NCI-H2196 treated with DMSO at 0.1 percent for 48 hours (cell line): ENCODE results near the gene ZFAND3.
A peak's percentile ranks its signal among the peaks of the same experiment; 100 is the strongest.
"Not testable (repeated sequence)": the region's sequence is repeated elsewhere in the genome, so short reads cannot be mapped to it uniquely, and the experiment has no call there.

ENCODE experiments used
- DNase-seq: peaks from one replicate; lab custom pipeline; 2025; ENCODE audit not compliant: unreplicated experiment; lab: John Stamatoyannopoulos, UW

Gene ZFAND3

GRCh38 chr6:38039502-38039901 lies 220.0 kb downstream of the ZFAND3 start:
- DNase-seq, result no peak

GRCh38 chr6:38040254-38040653 lies 220.7 kb downstream of the ZFAND3 start:
- no peak for DNase-seq

- DNase-seq, result no peak
Observed at GRCh38 chr6:38043259-38043753, 223.8 kb downstream of the ZFAND3 start.

GRCh38 chr6:38045701-38046305 lies 226.3 kb downstream of the ZFAND3 start:
- no peak for DNase-seq

GRCh38 chr6:38047562-38047961 lies 228.0 kb downstream of the ZFAND3 start:
- DNase-seq, result no peak

- DNase-seq, result not testable (repeated sequence)
Observed at GRCh38 chr6:38049861-38050397, 230.4 kb downstream of the ZFAND3 start.

GRCh38 chr6:38051819-38052434 lies 232.4 kb downstream of the ZFAND3 start:
- no peak for DNase-seq

GRCh38 chr6:38054527-38055202 lies 235.1 kb downstream of the ZFAND3 start:
- DNase-seq, result no peak

- no peak for DNase-seq
Observed at GRCh38 chr6:38055203-38055589, 235.7 kb downstream of the ZFAND3 start.

GRCh38 chr6:38056361-38056760 lies 236.8 kb downstream of the ZFAND3 start:
- no peak for DNase-seq

GRCh38 chr6:38057994-38058393 lies 238.5 kb downstream of the ZFAND3 start:
- DNase-seq, result peak; percentile 34

- no peak for DNase-seq
Observed at GRCh38 chr6:38062066-38062465, 242.5 kb downstream of the ZFAND3 start.

GRCh38 chr6:38063973-38064372 lies 244.4 kb downstream of the ZFAND3 start:
- no peak for DNase-seq

- DNase-seq, result no peak
Observed at GRCh38 chr6:38064431-38064830, 244.9 kb downstream of the ZFAND3 start.

- DNase-seq, result no peak
Observed at GRCh38 chr6:38065734-38066305, 246.3 kb downstream of the ZFAND3 start.

- DNase-seq, result peak; percentile 8
Observed at GRCh38 chr6:38067263-38067980, 247.9 kb downstream of the ZFAND3 start.

- no peak for DNase-seq
Observed at GRCh38 chr6:38068854-38069590, 249.5 kb downstream of the ZFAND3 start.

- no peak for DNase-seq
Observed at GRCh38 chr6:38077488-38078030, 258.0 kb downstream of the ZFAND3 start.

- DNase-seq, result no peak
Observed at GRCh38 chr6:38078671-38079070, 259.1 kb downstream of the ZFAND3 start.

- no peak for DNase-seq
Observed at GRCh38 chr6:38079107-38079506, 259.6 kb downstream of the ZFAND3 start.
